Astrocyte (in vitro differentiated cells and primary cell): ENCODE data around the gene C1QA. TPM values are rescaled to one million over a fixed set of nuclear protein-coding genes. Genes with fewer than 3 reads are reported as not detected.

ENCODE experiments used
- DNase-seq: peaks from one replicate; pipeline ENCODE4 v3.0.0-alpha.2; 2010; ENCODE audit warnings: low read depth
- FAIRE-seq: peaks from 2 replicates; lab custom pipeline; 2011; peaks lifted over from hg19 to GRCh38; lab: Jason Lieb, UNC
- H2AFZ ChIP-seq: 2 replicates; pipeline ENCODE4 v1.6.0; 2012; ENCODE audit warnings: low read depth, low read length, inconsistent platforms
- H3K27ac ChIP-seq: 2 replicates; pipeline ENCODE4 v1.5.1; 2011; ENCODE audit warnings: low read depth, low read length, inconsistent platforms
- H3K27me3 ChIP-seq: 2 replicates; pipeline ENCODE4 v1.6.0; 2011; ENCODE audit warnings: low read length, inconsistent platforms; ENCODE audit not compliant: insufficient read depth
- H3K36me3 ChIP-seq: 2 replicates; pipeline ENCODE4 v1.5.1; 2011; ENCODE audit warnings: low read length, inconsistent platforms; ENCODE audit not compliant: insufficient read depth
- H3K4me1 ChIP-seq: 2 replicates; pipeline ENCODE4 v1.5.1; 2011; ENCODE audit warnings: low read length, inconsistent platforms; ENCODE audit not compliant: insufficient read depth
- H3K4me2 ChIP-seq: 2 replicates; pipeline ENCODE4 v1.6.0; 2012; ENCODE audit warnings: low read length, inconsistent platforms
- H3K4me3 ChIP-seq: 2 replicates; pipeline ENCODE4 v1.5.1; 2011; ENCODE audit warnings: low read depth, mild to moderate bottlenecking, low read length, inconsistent platforms; ENCODE audit not compliant: insufficient read depth
- H3K79me2 ChIP-seq: 2 replicates; pipeline ENCODE4 v1.6.0; 2012; ENCODE audit warnings: mild to moderate bottlenecking, low read length, inconsistent platforms; ENCODE audit not compliant: insufficient read depth
- H3K9ac ChIP-seq: 2 replicates; pipeline ENCODE4 v1.6.0; 2012; ENCODE audit warnings: mild to moderate bottlenecking, low read length, inconsistent platforms
- H3K9me3 ChIP-seq: 2 replicates; pipeline ENCODE4 v1.5.1; 2012; ENCODE audit warnings: low read depth, mild to moderate bottlenecking, low read length, inconsistent platforms; ENCODE audit not compliant: insufficient read depth
- H4K20me1 ChIP-seq: 2 replicates; pipeline ENCODE4 v1.6.0; 2012; ENCODE audit warnings: low read length, inconsistent platforms; ENCODE audit not compliant: insufficient read depth
- H3K27ac Mint-ChIP-seq: one replicate; pipeline ENCODE4 v1.8.0; 2021; ENCODE audit warnings: mild to moderate bottlenecking, mixed read lengths; ENCODE audit not compliant: unreplicated experiment
- H3K27me3 Mint-ChIP-seq: one replicate; pipeline ENCODE4 v1.8.0; 2021; ENCODE audit warnings: low read depth, mixed read lengths; ENCODE audit not compliant: unreplicated experiment
- H3K36me3 Mint-ChIP-seq: one replicate; pipeline ENCODE4 v1.8.0; 2021; ENCODE audit warnings: low read depth, mixed read lengths; ENCODE audit not compliant: unreplicated experiment
- H3K4me1 Mint-ChIP-seq: one replicate; pipeline ENCODE4 v1.8.0; 2021; ENCODE audit warnings: low read depth, mixed read lengths; ENCODE audit not compliant: unreplicated experiment
- H3K4me3 Mint-ChIP-seq: one replicate; pipeline ENCODE4 v1.8.0; 2021; ENCODE audit warnings: mild to moderate bottlenecking, moderate library complexity, mixed read lengths; ENCODE audit not compliant: unreplicated experiment
- H3K9me3 Mint-ChIP-seq: one replicate; pipeline ENCODE4 v1.8.0; 2021; ENCODE audit warnings: mild to moderate bottlenecking, mixed read lengths; ENCODE audit not compliant: unreplicated experiment
- EZH2 ChIP-seq: IDR thresholded peaks from 2 replicates; pipeline ENCODE4 v1.6.1; 2012; ENCODE audit warnings: mild to moderate bottlenecking, low read length, inconsistent platforms; ENCODE audit not compliant: insufficient read depth
- total RNA-seq: library from RNA; stranded (reverse); gene quantifications from 2 replicates; pipeline ENCODE4 v1.2.1, GENCODE V29; 2021
- TF ChIP-seq, protein P1 (sequence below): IDR thresholded peaks from 2 replicates; pipeline ENCODE4 v1.5.1; 2011; ENCODE audit warnings: low read depth, mild to moderate bottlenecking, inconsistent platforms, low read length, moderate library complexity; ENCODE audit not compliant: insufficient read depth

Gene C1QA
- total RNA-seq, 1 donor from 2014 or later, result not detected

DNA sequence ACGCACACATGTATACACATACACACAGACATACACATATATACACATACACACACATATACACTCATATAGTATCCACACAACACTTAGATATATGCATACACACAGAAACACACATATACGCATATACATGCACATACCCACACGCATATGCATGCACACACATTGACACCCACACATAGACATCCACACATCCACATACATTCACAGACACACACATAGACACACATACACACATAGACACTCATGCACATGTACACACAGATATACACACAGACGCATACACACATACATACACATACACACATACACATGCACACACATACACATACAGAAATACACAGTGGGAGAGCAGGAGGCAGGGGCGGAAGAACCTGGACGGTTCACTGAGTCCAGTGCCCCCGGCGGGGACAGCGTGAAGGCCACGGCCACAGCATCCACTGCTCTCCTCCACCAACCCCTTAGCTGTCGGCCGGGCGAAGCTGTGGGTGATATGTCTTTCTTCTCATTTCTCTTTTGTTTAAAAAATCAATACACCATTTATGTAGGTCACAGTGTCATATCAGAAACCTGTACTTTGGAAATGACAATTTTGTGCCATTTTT is 13.8 kb downstream of the C1QA start:
- Mint-ChIP-seq H3K4me3 (no peak overlapping the region), H3K36me3 (no peaks in the 10 kb centered on the region), H3K27me3 (peaks cover 58% of the 10 kb centered on the region), H3K9me3 (no peaks in the 10 kb centered on the region), H3K4me1 (peaks cover 3% of the 10 kb centered on the region), H3K27ac (no peak overlapping the region)
- Histone ChIP-seq H3K4me1 (no peaks in the 10 kb centered on the region), H3K27me3 (peaks cover 26% of the 10 kb centered on the region), H2AFZ (no peak overlapping the region), H3K9me3 (no peaks in the 10 kb centered on the region), H3K4me3 (no peak overlapping the region), H3K4me2 (no peak overlapping the region), H3K9ac (no peak overlapping the region), H3K36me3 (no peaks in the 10 kb centered on the region), H3K79me2 (no peaks in the 10 kb centered on the region), H4K20me1 (no peaks in the 10 kb centered on the region), H3K27ac (no peak overlapping the region)
- FAIRE-seq, result no peak
- TF ChIP-seq, protein P1, sequence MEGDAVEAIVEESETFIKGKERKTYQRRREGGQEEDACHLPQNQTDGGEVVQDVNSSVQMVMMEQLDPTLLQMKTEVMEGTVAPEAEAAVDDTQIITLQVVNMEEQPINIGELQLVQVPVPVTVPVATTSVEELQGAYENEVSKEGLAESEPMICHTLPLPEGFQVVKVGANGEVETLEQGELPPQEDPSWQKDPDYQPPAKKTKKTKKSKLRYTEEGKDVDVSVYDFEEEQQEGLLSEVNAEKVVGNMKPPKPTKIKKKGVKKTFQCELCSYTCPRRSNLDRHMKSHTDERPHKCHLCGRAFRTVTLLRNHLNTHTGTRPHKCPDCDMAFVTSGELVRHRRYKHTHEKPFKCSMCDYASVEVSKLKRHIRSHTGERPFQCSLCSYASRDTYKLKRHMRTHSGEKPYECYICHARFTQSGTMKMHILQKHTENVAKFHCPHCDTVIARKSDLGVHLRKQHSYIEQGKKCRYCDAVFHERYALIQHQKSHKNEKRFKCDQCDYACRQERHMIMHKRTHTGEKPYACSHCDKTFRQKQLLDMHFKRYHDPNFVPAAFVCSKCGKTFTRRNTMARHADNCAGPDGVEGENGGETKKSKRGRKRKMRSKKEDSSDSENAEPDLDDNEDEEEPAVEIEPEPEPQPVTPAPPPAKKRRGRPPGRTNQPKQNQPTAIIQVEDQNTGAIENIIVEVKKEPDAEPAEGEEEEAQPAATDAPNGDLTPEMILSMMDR, result no peak
- no peak for TF ChIP-seq EZH2
- DNase-seq, result no peak

DNA sequence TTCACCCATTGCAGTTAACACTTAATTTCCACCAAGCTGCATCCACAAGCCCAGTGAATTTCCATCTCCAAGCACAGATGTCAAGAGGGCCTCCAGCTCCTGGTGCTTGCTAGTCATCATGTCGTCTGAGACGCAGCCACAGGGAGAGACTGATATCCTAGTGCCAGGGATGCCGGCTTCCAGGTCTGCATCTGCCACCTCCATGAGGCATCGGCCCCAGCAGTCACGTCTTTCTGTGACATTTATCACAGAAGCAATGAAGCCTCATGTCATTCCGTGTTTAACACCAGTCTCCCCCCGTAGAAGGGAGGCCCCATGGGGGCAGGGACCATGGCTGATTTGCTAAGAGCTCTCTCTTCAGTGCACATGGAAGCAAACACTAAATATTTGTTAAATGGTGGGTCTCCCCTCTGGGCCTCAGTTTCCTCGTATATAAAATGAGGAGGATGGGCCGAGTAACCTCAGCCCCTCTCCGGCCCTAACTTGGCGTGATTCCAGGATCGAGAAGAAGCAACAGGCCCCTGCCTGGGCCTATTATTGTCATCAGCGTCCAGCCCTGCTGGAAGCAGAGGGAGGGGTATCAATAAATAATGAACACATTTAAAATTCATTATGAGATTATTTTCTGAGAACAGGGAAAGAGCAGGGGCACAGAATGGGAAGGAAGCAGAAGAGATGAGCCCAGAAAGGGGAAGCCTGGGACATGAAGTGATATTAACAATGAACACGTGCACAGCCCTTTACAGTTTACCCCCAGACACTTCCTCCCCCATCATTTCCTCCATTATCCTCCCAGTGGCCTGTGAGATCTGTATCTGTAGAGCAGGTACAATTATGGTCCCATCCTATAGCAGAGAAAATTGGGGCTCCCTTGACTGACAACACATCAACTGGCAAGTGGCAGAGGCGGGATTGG is 15.8 kb downstream of the C1QA start:
- no peak overlapping the region for H3K4me3 ChIP-seq
- no peaks in the 10 kb centered on the region for H3K4me1 ChIP-seq
- H3K27me3 ChIP-seq, result peaks cover 42% of the 10 kb centered on the region
- TF ChIP-seq, protein P1, result no peak
- TF ChIP-seq EZH2, result no peak
- H3K9ac ChIP-seq, result no peak overlapping the region
- no peaks in the 10 kb centered on the region for H3K36me3 ChIP-seq
- H2AFZ ChIP-seq, result no peak overlapping the region
- H3K9me3 Mint-ChIP-seq, result no peaks in the 10 kb centered on the region
- no peaks in the 10 kb centered on the region for H3K9me3 ChIP-seq
- H3K27ac Mint-ChIP-seq, result no peak overlapping the region
- no peak overlapping the region for H3K27ac ChIP-seq
- H3K36me3 Mint-ChIP-seq, result no peaks in the 10 kb centered on the region
- no peaks in the 10 kb centered on the region for H3K4me1 Mint-ChIP-seq
- no peak for FAIRE-seq
- H4K20me1 ChIP-seq, result no peaks in the 10 kb centered on the region
- no peak overlapping the region for H3K4me2 ChIP-seq
- H3K27me3 Mint-ChIP-seq, result peaks cover 56% of the 10 kb centered on the region
- no peak for DNase-seq
- H3K4me3 Mint-ChIP-seq, result no peak overlapping the region
- H3K79me2 ChIP-seq, result no peaks in the 10 kb centered on the region
